GM12878 (cell line): Measurements from ENCODE around the gene HERC2.

Experiments used
- CEBPB ChIP-seq, 2 experiments: fragments of 150-350 bp in 1 of 2; IDR thresholded peaks; 2 replicates each; pipeline ENCODE4 v1.6.1; 2012 to 2014; ENCODE audit warnings: low read depth in 2 of 2, low read length in 2 of 2, borderline replicate concordance in 1 of 2, inconsistent platforms in 1 of 2
- EGR1 ChIP-seq, 2 experiments: IDR thresholded peaks; 1 replicate in 1 of 2; 2 replicates in 1 of 2; pipeline ENCODE4 v1.6.1; 2011 to 2012; ENCODE audit warnings: low read depth in 2 of 2, low read length in 2 of 2, borderline replicate concordance in 1 of 2, mild to moderate bottlenecking in 1 of 2, moderate library complexity in 1 of 2
- ESRRA ChIP-seq: IDR thresholded peaks from 2 replicates; pipeline ENCODE4 v1.6.1; 2012; ENCODE audit warnings: mild to moderate bottlenecking, low read length, improper control_type of control experiment
- NFIC ChIP-seq: IDR thresholded peaks from 2 replicates; pipeline ENCODE4 v1.6.1; 2012; ENCODE audit warnings: low read depth, mild to moderate bottlenecking, inconsistent platforms, low read length, moderate library complexity
- NR2F1 ChIP-seq: fragments of 450-650 bp; conservative IDR thresholded peaks from 2 replicates; pipeline ENCODE4 v1.6.1; 2017; ENCODE audit warnings: mild to moderate bottlenecking
- PRDM15 ChIP-seq: fragments of 450-650 bp; formaldehyde crosslinking; IDR thresholded peaks from 2 replicates; pipeline ENCODE4 v1.4.0; 2020; ENCODE audit warnings: mild to moderate bottlenecking, moderate library complexity
- RBBP5 ChIP-seq: fragments of 200-600 bp; sonication (generic); conservative IDR thresholded peaks from 2 replicates; pipeline ENCODE4 v1.6.1; 2016
- SIX5 ChIP-seq: IDR thresholded peaks from 2 replicates; pipeline ENCODE4 v1.6.1; 2011; ENCODE audit warnings: mild to moderate bottlenecking, low read depth, low read length, moderate library complexity; ENCODE audit not compliant: severe bottlenecking
- SREBF2 ChIP-seq: IDR thresholded peaks from 2 replicates; pipeline ENCODE4 v1.6.1; 2012; ENCODE audit warnings: mild to moderate bottlenecking, low read length
- TF ChIP-seq, protein P1 (sequence below), 3 experiments: IDR thresholded peaks in 2 of 3; conservative IDR thresholded peaks in 1 of 3; 2 replicates each; pipeline ENCODE4 v1.5.1; 2011; ENCODE audit warnings: low read depth in 3 of 3, low read length in 3 of 3, mild to moderate bottlenecking in 3 of 3, control low read depth in 2 of 3, moderate library complexity in 2 of 3, inconsistent platforms in 1 of 3, mixed read lengths in 1 of 3; ENCODE audit not compliant: control insufficient read depth in 2 of 3, insufficient read depth in 1 of 3; ENCODE audit errors: extremely low read depth in 1 of 3
- TF ChIP-seq, protein P2 (sequence below): IDR thresholded peaks from 2 replicates; pipeline ENCODE4 v1.6.1; 2012; ENCODE audit warnings: low read depth, low read length, improper control_type of control experiment
- TF ChIP-seq, protein P3 (sequence below): IDR thresholded peaks from 2 replicates; pipeline ENCODE4 v1.6.1; 2011; ENCODE audit warnings: low read depth, low read length, improper control_type of control experiment, borderline replicate concordance

GRCh38 chr15:28178727-28179126 lies 143.3 kb downstream of the HERC2 start:
- TF ChIP-seq, protein P1, sequence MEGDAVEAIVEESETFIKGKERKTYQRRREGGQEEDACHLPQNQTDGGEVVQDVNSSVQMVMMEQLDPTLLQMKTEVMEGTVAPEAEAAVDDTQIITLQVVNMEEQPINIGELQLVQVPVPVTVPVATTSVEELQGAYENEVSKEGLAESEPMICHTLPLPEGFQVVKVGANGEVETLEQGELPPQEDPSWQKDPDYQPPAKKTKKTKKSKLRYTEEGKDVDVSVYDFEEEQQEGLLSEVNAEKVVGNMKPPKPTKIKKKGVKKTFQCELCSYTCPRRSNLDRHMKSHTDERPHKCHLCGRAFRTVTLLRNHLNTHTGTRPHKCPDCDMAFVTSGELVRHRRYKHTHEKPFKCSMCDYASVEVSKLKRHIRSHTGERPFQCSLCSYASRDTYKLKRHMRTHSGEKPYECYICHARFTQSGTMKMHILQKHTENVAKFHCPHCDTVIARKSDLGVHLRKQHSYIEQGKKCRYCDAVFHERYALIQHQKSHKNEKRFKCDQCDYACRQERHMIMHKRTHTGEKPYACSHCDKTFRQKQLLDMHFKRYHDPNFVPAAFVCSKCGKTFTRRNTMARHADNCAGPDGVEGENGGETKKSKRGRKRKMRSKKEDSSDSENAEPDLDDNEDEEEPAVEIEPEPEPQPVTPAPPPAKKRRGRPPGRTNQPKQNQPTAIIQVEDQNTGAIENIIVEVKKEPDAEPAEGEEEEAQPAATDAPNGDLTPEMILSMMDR (IDR thresholded peaks at IDR 0.05 in 2 of 3, conservative IDR thresholded peaks at IDR 0.05 in 1 of 3; ENCODE audit: control insufficient read depth in 2 of 3, extremely low read depth in 1 of 3, insufficient read depth in 1 of 3, low read depth in 3 of 3, low read length in 3 of 3), result no peak
- TF ChIP-seq NR2F1 (no peak), RBBP5 (no peak), SREBF2 (no peak), CEBPB (IDR thresholded peaks at IDR 0.05; ENCODE audit: borderline replicate concordance in 1 of 2, low read depth in 2 of 2, low read length in 2 of 2) (no peak), SIX5 (no peak), ESRRA (no peak), PRDM15 (CRISPR knock-in tag) (no peak), NFIC (no peak), EGR1 (IDR thresholded peaks at IDR 0.05; ENCODE audit: borderline replicate concordance in 1 of 2, low read depth in 2 of 2, low read length in 2 of 2) (no peak)
- TF ChIP-seq, protein P2, sequence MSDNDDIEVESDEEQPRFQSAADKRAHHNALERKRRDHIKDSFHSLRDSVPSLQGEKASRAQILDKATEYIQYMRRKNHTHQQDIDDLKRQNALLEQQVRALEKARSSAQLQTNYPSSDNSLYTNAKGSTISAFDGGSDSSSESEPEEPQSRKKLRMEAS, result no peak
- TF ChIP-seq, protein P3, sequence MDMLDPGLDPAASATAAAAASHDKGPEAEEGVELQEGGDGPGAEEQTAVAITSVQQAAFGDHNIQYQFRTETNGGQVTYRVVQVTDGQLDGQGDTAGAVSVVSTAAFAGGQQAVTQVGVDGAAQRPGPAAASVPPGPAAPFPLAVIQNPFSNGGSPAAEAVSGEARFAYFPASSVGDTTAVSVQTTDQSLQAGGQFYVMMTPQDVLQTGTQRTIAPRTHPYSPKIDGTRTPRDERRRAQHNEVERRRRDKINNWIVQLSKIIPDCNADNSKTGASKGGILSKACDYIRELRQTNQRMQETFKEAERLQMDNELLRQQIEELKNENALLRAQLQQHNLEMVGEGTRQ, result no peak
